H9 (cell line): ENCODE data around the gene OR6V1. TPM values are rescaled to one million over a fixed set of nuclear protein-coding genes. Genes with fewer than 3 reads are reported as not detected.

ENCODE experiments used
- DNase-seq: peaks from one replicate; pipeline ENCODE4 v3.0.0-alpha.2; 2017
- H2AFZ ChIP-seq: one replicate; pipeline ENCODE4 v1.6.1; 2013; ENCODE audit warnings: mild to moderate bottlenecking, low read length, control low read depth, moderate library complexity
- H2AK5ac ChIP-seq: 2 replicates; pipeline ENCODE4 v1.6.1; 2013; ENCODE audit warnings: low read length, control low read depth, mixed read lengths; ENCODE audit not compliant: insufficient read length
- H2BK120ac ChIP-seq: one replicate; pipeline ENCODE4 v1.6.1; 2013; ENCODE audit warnings: low read depth, mild to moderate bottlenecking, low read length, control low read depth, inconsistent platforms; ENCODE audit not compliant: poor library complexity, severe bottlenecking
- H2BK12ac ChIP-seq: 2 replicates; pipeline ENCODE4 v1.6.1; 2013; ENCODE audit warnings: low read length, control low read depth, mixed read lengths, low read depth; ENCODE audit not compliant: insufficient read length
- H2BK15ac ChIP-seq: 2 replicates; pipeline ENCODE4 v1.6.1; 2013; ENCODE audit warnings: low read depth, low read length, control low read depth
- H2BK20ac ChIP-seq: one replicate; pipeline ENCODE4 v1.6.1; 2013; ENCODE audit warnings: low read depth, mild to moderate bottlenecking, low read length, control low read depth, inconsistent platforms; ENCODE audit not compliant: poor library complexity, severe bottlenecking
- H2BK5ac ChIP-seq: 2 replicates; pipeline ENCODE4 v1.6.1; 2013; ENCODE audit warnings: low read length, control low read depth, mixed read lengths; ENCODE audit not compliant: insufficient read length
- H3K14ac ChIP-seq: 2 replicates; pipeline ENCODE4 v1.6.1; 2013; ENCODE audit warnings: low read length, control low read depth; ENCODE audit not compliant: insufficient read depth
- H3K18ac ChIP-seq: 2 replicates; pipeline ENCODE4 v1.6.1; 2013; ENCODE audit warnings: low read depth, mild to moderate bottlenecking, mixed read lengths, low read length, control low read depth; ENCODE audit not compliant: insufficient read length
- H3K23ac ChIP-seq: 2 replicates; pipeline ENCODE4 v1.6.1; 2013; ENCODE audit warnings: low read length, control low read depth, mixed read lengths, low read depth; ENCODE audit not compliant: insufficient read length
- H3K23me2 ChIP-seq: 2 replicates; pipeline ENCODE4 v1.6.1; 2013; ENCODE audit warnings: low read depth, mild to moderate bottlenecking, mixed read lengths, low read length, control low read depth; ENCODE audit not compliant: insufficient read length, poor library complexity, severe bottlenecking
- H3K27ac ChIP-seq: 2 replicates; pipeline ENCODE4 v1.5.1; 2013; ENCODE audit warnings: low read length, control low read depth, mixed read lengths, low read depth; ENCODE audit not compliant: insufficient read length
- H3K27me3 ChIP-seq: 2 replicates; pipeline ENCODE4 v1.6.1; 2013; ENCODE audit warnings: low read length, control low read depth, inconsistent platforms; ENCODE audit not compliant: insufficient read depth
- H3K4ac ChIP-seq: 2 replicates; pipeline ENCODE4 v1.6.1; 2013; ENCODE audit warnings: low read depth, mild to moderate bottlenecking, control low read depth, inconsistent platforms, low read length, moderate library complexity
- H3K4me1 ChIP-seq: 2 replicates; pipeline ENCODE4 v1.6.1; 2013; ENCODE audit warnings: low read length, control low read depth, inconsistent platforms; ENCODE audit not compliant: insufficient read depth
- H3K4me2 ChIP-seq: 2 replicates; pipeline ENCODE4 v1.6.1; 2013; ENCODE audit warnings: low read length, control low read depth, mixed read lengths; ENCODE audit not compliant: insufficient read length, insufficient read depth
- H3K56ac ChIP-seq: 2 replicates; pipeline ENCODE4 v1.6.1; 2013; ENCODE audit warnings: low read depth, mild to moderate bottlenecking, mixed read lengths, low read length, control low read depth; ENCODE audit not compliant: insufficient read length
- H3K79me1 ChIP-seq: 2 replicates; pipeline ENCODE4 v1.6.1; 2013; ENCODE audit warnings: low read depth, mild to moderate bottlenecking, moderate library complexity, low read length, control low read depth, inconsistent platforms; ENCODE audit not compliant: insufficient read depth, poor library complexity, severe bottlenecking
- H3K79me2 ChIP-seq: 2 replicates; pipeline ENCODE4 v1.6.1; 2013; ENCODE audit warnings: low read length, control low read depth, inconsistent platforms; ENCODE audit not compliant: insufficient read depth
- H3K9ac ChIP-seq: 2 replicates; pipeline ENCODE4 v1.6.1; 2013; ENCODE audit warnings: low read length, control low read depth, mixed read lengths; ENCODE audit not compliant: insufficient read length; ENCODE audit errors: extremely low read depth
- H3K9me3 ChIP-seq: one replicate; pipeline ENCODE4 v1.6.1; 2013; ENCODE audit warnings: low read depth, low read length, inconsistent platforms; ENCODE audit not compliant: control insufficient read depth
- H3T11ph ChIP-seq: one replicate; pipeline ENCODE4 v1.6.1; 2013; ENCODE audit warnings: mild to moderate bottlenecking, low read length, control low read depth, inconsistent platforms
- H4K20me1 ChIP-seq: one replicate; pipeline ENCODE4 v1.6.1; 2013; ENCODE audit not compliant: control insufficient read depth, insufficient read length, insufficient read depth
- H4K5ac ChIP-seq: 2 replicates; pipeline ENCODE4 v1.6.1; 2013; ENCODE audit warnings: low read depth, mild to moderate bottlenecking, mixed read lengths, low read length, control low read depth; ENCODE audit not compliant: insufficient read length
- H4K8ac ChIP-seq: replicated peaks from 2 replicates; pipeline ENCODE4 v1.6.1; 2013; ENCODE audit warnings: low read length, control low read depth, mixed read lengths, low read depth; ENCODE audit not compliant: insufficient read length
- H4K91ac ChIP-seq: 2 replicates; pipeline ENCODE4 v1.6.1; 2013; ENCODE audit warnings: low read depth, mild to moderate bottlenecking, moderate library complexity, mixed read lengths, low read length, control low read depth; ENCODE audit not compliant: insufficient read length
- H3K27ac Mint-ChIP-seq, 3 experiments: 2 replicates in 2 of 3; 3 replicates in 1 of 3; pipeline ENCODE4 v1.8.0; 2020 to 2021; ENCODE audit warnings: mixed read lengths in 3 of 3, mild to moderate bottlenecking in 1 of 3, moderate library complexity in 1 of 3
- H3K27me3 Mint-ChIP-seq: 2 replicates; pipeline ENCODE4 v1.8.0; 2021; ENCODE audit warnings: low read depth, mild to moderate bottlenecking, moderate library complexity, mixed read lengths
- H3K36me3 Mint-ChIP-seq, 3 experiments: 2 replicates in 2 of 3; 3 replicates in 1 of 3; pipeline ENCODE4 v1.8.0; 2020 to 2021; ENCODE audit warnings: low read depth in 3 of 3, mixed read lengths in 3 of 3; ENCODE audit not compliant: insufficient read depth in 1 of 3
- H3K4me1 Mint-ChIP-seq, 2 experiments: 2 replicates each; pipeline ENCODE4 v1.8.0; 2020; ENCODE audit warnings: mixed read lengths in 2 of 2
- H3K4me3 Mint-ChIP-seq, 2 experiments: 2 replicates in 1 of 2; 3 replicates in 1 of 2; pipeline ENCODE4 v1.8.0; 2020 to 2021; ENCODE audit warnings: mild to moderate bottlenecking in 2 of 2, mixed read lengths in 2 of 2, moderate library complexity in 1 of 2
- H3K9me3 Mint-ChIP-seq, 2 experiments: 2 replicates in 1 of 2; 3 replicates in 1 of 2; pipeline ENCODE4 v1.8.0; 2020; ENCODE audit warnings: mild to moderate bottlenecking in 2 of 2, mixed read lengths in 2 of 2, moderate library complexity in 1 of 2
- WGBS: extraction: QIAGEN DNeasy Blood & Tissue Kit; methylation state at CpG from one replicate; pipeline ENCODE4 v1.1.7; 2013; ENCODE audit warnings: missing lambda C conversion rate, low lambda C conversion rate, mixed read lengths; ENCODE audit not compliant: insufficient read length; ENCODE audit errors: extremely low coverage; 5-methylcytosine and 5-hydroxymethylcytosine counted together
- total RNA-seq: library from RNA; stranded (reverse); gene quantifications from 2 replicates; pipeline ENCODE4 v1.2.1, GENCODE V29; 2021
- TF ChIP-seq, protein P1 (sequence below): fragments of 200-600 bp; sonication (generic); conservative IDR thresholded peaks from 3 replicates; pipeline ENCODE4 v1.8.0; 2021; ENCODE audit warnings: antibody characterized with exemption, mild to moderate bottlenecking

The OR6V1 gene
- total RNA-seq, 1 experiment from 2014 or later: not detected

DNA sequence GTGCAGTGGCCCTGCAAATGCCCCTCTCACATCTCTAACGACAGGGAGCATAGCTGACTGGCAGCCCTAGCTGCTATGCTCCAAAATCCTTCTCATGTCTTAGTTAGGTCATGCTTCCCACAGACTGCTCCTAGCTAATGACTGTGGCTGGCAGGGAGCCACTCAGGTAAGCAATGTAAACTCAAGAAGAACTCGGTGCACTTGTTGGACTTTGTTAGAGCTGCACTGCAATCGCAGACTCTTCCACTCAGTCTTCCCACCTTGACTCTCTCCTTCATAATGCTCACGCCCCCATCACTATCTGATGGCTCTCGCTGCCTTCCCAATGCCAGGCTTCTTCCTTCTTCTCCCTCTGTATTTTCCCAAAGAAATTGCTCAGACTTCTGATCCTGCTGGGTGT is 49.2 kb upstream of the OR6V1 start:
- Mint-ChIP-seq H3K36me3 (no peaks in the 10 kb centered on the region; a peak in 1 of 7 replicates), H3K9me3 (peaks cover 0 to 1% of the 10 kb centered on the region in 2 experiments; a peak in 2 of 5 replicates), H3K4me3 (no peak overlapping the region), H3K4me1 (peaks cover 0 to 8% of the 10 kb centered on the region in 2 experiments; a peak in 2 of 4 replicates), H3K27me3 (peaks cover 2% of the 10 kb centered on the region), H3K27ac (no peak overlapping the region; a peak in 1 of 7 replicates)
- Histone ChIP-seq H3K4ac (no peak overlapping the region), H4K8ac (no peak overlapping the region), H3K79me1 (no peaks in the 10 kb centered on the region), H4K91ac (no peak overlapping the region), H2AFZ (peak overlapping the region; percentile 98), H3T11ph (no peak overlapping the region), H3K27me3 (no peaks in the 10 kb centered on the region), H3K9ac (no peak overlapping the region), H3K9me3 (no peaks in the 10 kb centered on the region), H3K27ac (no peak overlapping the region), H4K5ac (no peak overlapping the region), H3K14ac (no peak overlapping the region), H2AK5ac (no peak overlapping the region), H3K18ac (no peak overlapping the region), H3K23ac (no peak overlapping the region), H2BK120ac (no peak overlapping the region), H3K23me2 (no peaks in the 10 kb centered on the region), H2BK20ac (no peak overlapping the region), H3K4me2 (no peak overlapping the region), H4K20me1 (no peaks in the 10 kb centered on the region), H2BK5ac (no peak overlapping the region), H2BK12ac (no peak overlapping the region), H3K79me2 (no peaks in the 10 kb centered on the region), H3K56ac (no peak overlapping the region), H3K4me1 (no peaks in the 10 kb centered on the region), H2BK15ac (no peak overlapping the region)
- DNase-seq: no peak
- WGBS: no CpG with 5 or more reads among the region's 5 CpGs
- TF ChIP-seq, protein P1, sequence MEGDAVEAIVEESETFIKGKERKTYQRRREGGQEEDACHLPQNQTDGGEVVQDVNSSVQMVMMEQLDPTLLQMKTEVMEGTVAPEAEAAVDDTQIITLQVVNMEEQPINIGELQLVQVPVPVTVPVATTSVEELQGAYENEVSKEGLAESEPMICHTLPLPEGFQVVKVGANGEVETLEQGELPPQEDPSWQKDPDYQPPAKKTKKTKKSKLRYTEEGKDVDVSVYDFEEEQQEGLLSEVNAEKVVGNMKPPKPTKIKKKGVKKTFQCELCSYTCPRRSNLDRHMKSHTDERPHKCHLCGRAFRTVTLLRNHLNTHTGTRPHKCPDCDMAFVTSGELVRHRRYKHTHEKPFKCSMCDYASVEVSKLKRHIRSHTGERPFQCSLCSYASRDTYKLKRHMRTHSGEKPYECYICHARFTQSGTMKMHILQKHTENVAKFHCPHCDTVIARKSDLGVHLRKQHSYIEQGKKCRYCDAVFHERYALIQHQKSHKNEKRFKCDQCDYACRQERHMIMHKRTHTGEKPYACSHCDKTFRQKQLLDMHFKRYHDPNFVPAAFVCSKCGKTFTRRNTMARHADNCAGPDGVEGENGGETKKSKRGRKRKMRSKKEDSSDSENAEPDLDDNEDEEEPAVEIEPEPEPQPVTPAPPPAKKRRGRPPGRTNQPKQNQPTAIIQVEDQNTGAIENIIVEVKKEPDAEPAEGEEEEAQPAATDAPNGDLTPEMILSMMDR: no peak
